Stimulated activated CD4-positive, alpha-beta T cell treated with anti-CD3 and anti-CD28 coated beads, Interleukin-4, amount 100 ng/mL, for 24 hours (primary cell): ENCODE data around the gene NCOA7.
"Not testable (repeated sequence)": the region's sequence is repeated elsewhere in the genome, so short reads cannot be mapped to it uniquely, and the experiment has no call there.

ENCODE experiments used
- DNase-seq: peaks from one replicate; pipeline ENCODE4 v3.0.0-alpha.2; 2020

NCOA7 gene

DNA sequence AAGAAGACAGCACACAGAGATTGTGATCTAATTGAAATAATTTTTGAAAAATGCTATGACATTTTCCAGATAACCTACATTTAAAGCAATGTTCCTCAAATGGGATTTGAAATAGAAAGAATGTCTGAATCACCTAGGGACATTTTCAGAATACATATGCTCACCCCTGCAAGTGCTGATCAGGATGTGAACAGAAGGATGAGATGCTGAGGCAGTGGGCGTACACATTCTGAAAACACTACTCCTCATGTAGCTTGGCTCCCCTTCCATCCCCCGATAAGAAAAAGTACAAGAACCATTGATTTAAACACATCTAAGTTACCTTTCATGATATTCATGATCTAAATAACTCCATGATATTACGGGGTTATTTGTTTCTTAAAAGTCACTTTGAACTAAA is 136.0 kb downstream of the NCOA7 start:
- no peak for DNase-seq

DNA sequence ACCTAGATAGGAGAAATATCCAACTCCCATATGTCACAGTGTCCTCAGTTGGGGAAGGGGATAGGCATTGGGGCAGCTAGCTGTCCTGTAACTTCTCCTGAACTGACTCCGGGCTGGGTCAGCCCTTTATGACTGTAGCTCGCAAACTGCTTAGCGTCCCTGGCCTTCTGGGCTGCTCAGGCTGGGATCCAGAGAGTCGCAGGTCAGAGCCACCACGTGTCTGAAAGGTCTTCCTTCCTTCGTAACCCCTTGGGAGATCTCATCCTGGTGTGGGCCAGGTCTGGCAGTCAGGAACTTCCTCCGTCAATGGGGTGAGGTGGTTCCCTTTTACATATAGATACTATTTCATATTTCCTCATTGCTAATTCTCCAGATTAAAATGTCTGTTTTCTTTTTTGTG is 137.0 kb downstream of the NCOA7 start:
- DNase-seq: no peak

DNA sequence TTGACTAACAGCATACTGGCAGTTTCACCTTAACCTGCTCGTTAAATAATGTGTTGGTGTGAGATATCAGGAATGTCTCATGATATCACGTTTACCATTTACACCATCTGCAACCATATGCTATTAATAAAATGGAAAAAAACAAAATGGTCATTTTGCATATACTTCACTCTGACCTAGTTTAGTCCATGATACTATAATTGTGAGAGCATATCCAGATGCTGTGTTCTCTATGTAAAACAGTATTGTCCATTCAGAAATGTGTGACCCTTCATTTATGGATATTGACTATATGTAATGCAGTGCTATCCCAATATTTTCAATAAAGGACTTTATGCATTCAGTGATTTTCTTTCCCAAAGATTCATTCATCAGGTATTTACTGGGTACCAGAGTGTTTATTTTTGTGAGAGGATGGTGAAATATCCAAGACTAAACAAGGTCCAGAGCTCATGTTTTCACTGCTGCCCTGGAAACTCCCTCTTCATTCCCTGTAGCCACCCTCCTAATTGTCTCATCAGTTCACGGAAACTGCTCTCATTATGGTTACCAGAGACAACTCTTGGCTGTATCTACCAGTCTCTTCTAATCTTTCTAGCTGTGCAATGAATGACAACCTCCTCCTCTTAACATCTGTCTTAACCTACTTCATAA is 140.1 kb downstream of the NCOA7 start:
- no peak for DNase-seq

DNA sequence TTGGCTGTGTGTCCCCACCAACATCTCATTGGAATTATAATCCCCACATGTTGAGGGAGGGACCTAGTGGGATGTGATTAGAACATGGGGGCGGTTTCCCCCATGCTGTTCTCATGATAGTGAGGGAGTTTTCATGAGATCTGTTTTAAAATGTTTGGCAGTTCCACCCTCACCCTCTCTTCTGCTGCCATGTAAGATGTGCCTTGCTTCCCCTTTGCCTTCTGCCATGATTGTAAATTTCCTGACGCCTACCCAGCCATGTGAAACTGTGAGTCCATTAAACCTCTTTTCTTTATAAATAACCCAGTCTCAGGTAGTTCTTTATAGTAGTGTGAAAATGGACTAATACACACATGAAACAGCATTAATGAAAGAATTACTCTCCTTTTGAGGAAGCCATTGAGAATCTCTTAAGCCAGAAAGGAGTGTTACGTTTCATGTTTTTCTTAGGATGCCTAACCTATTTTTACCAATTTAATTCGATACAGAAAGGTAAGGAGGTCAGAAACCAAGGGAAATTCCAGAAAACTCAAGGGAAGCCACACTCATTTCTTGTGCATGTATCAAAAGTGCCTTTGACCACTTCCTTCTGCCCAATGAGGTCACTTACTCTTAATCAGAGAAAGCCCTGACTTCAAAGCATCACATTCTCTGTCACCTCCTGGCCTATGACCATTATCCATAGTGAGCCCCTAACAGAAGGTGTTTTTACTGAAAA is 141.1 kb downstream of the NCOA7 start:
- DNase-seq: no peak

DNA sequence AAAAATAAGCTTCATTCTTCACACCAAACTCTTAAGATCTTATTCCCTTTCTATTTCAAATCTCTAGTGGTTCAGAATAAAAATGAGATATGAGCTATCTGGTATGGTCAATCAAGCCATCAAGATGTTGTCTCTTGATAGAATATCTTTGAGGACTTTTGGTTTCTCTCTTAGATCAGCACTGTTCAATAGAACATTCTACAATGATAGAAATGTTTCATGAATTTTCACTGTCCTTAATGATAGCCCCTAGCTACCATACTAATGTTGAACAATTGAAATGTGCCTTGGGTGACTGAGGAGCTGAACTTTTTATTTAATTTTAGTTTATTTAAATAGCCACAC is 141.7 kb downstream of the NCOA7 start:
- DNase-seq: no peak

GRCh38 chr6:125935520-125935919 is 144.8 kb downstream of the NCOA7 start:
- not testable (repeated sequence) for DNase-seq

DNA sequence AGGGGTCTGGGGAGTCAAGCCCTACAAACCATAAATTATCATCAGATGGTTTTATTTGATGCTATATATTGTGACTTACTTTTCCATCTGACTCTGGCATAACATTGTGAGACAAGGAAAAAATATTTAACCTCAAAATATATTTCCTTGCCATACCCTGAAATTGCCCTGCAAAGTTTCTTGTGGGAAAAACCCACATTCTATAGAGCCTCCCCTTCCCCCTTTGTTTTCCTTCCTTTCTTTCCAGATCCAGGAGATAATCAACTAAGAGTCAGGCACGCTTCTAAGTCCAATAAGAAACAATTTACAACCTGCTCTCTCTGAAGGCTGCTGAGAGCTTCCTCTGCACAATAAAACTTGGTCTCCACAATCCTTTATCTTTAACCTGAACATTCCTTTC is 148.3 kb downstream of the NCOA7 start:
- no peak for DNase-seq

- no peak for DNase-seq
These were observed 149.0 kb downstream of the NCOA7 start for GRCh38 chr6:125939791-125940190.

DNA sequence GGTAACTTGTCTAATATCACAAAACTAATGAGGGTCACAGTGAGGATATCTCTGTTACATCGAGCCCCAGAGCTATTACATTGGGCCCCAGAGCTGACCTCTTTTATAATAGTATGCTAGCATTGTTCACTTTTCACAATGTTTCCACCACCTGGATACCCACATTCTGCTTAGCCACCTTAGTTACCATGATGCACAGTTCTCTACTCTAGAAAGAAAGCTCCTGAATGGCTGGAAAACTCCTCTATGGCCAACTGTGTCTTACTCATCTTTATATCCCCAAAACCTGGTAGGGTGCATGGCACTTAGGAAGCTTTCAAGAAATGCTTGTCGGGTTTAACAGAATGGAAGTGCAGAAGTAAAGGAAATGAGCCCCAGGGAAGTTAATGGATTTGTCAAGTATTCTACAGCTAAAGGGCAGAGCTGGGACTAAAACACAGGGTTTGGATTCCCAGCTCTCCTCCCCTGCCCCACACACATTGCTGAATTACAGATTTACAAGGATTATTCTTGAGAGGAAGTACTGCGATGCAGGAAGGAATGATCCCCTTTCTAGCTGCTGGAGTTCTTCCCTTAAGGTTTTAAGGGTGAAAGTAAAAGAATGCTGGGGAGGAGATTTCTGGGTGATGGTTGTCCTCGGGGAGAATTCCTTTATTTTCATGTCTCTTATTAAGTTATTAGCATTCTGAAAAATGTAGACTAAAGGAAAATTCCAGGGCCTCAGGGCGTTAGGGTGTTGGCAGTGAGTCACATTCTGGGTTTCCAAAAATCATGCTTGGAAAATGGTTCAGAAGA is 149.7 kb downstream of the NCOA7 start:
- no peak for DNase-seq

- DNase-seq: no peak
These were observed 152.1 kb downstream of the NCOA7 start for GRCh38 chr6:125942672-125943527.

GRCh38 chr6:125943528-125944433 is 153.0 kb downstream of the NCOA7 start:
- no peak for DNase-seq

DNA sequence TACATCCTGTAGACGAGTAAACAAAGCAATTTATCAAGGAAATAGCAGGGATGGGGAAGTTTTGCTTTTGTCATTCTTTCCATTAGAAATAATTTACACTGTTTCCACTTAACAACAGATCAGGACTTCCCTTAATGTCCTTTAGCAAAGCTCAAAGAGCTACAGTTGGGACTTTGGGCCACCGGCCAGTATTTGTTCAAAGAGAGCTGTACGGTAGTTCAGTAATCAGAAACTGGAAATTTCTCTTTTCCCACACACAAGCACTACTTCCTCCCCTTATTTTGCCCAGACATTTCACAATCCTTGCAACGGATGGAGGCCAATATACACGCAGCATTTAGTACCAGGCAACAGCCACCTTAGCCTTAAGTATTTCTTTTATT is 153.7 kb downstream of the NCOA7 start:
- DNase-seq: no peak

- DNase-seq: no peak
These were observed 154.1 kb downstream of the NCOA7 start for GRCh38 chr6:125944896-125945295.

DNA sequence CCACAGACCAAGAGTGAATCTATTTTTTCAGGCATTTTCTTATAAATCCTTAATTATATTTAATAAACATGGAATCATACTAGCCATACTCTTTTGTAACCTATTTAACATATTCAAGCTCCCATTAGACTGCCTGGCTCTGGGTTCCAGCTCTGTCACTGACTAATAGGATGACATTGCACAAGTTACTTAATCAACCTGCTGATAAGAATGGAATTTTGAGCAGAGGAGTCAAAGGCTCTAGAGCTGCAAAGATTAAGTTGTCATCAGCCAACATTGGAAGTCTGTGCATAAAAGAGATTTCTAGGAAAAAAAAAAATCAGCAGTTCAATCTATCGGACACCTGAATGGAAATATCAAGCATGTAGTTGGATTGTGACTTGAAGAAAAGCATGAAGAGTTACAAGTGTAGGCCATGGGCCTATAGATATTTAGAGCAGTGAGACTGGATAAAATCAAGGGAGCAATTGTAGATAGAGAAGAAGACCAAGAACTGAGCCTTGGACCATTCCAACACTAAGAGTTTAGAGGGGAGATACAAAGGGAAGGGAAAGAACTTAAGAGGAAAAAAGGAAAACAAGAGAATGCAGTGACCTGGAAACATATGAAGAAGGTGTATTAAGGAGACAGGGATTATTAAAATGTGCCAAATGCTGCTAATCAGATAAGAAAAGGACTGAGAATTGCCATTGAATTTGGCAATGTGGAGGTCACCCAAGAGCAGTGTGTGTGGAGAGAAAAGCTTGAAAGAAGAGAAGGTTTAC is 154.8 kb downstream of the NCOA7 start:
- DNase-seq: no peak

DNA sequence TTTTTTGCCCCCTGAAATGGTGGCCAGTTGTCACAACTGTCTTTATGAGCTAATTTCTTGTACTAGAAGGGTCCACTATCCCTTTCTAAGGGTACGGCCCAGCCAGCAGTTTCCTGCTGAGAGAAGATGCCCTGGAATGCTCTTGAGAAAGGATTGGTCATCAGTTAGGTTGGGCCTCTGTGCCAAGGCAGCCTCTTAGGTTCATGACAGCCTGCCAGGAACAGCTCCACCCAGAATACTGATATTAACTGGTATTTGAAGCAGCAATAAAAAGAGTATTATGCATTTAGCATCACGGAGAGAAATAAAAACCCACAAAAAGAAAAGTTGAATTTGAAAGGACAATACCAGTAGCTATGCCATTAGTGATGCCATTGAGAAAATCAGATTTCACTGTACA is 156.9 kb downstream of the NCOA7 start:
- DNase-seq: no peak

- no peak for DNase-seq
These were observed 157.7 kb downstream of the NCOA7 start for GRCh38 chr6:125948455-125948854.

DNA sequence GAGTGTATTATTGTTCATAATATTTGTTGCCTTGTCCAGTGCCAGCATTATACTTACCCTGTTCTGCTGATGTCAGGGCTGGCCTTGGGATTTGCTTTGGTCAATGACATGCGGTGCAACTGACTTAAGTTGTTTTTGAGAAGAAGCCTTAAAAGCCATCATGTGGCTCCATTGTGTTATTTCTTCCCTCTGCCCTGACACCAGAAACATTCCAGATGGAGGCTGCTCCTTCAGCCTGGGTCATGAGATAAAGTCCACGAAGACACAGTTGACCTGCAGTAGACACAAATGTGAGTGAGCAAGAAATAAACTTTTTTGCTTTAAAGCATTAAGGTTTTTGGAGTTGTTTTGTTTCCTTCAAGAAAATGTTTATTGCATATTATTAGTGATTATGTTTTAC is 158.3 kb downstream of the NCOA7 start:
- no peak for DNase-seq

- DNase-seq: no peak
These were observed 159.5 kb downstream of the NCOA7 start for GRCh38 chr6:125950293-125950692.

DNA sequence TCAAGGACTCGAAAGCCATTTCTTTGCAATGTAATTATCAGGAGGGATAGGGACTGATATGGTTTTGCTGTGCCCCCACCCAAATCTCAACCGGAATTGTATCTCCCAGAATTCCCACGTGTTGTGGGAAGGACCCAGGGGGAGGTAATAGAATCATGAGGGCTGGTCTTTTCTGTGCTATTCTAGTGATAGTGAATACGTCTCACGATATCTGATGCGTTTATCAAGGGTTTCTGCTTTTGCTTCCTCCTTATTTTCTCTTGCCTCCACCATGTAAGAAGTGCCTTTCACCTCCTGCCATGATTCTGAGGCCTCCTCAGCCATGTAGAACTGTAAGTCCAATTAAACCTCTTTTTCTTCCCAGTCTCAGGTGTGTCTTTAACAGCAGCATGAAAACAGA is 160.0 kb downstream of the NCOA7 start:
- not testable (repeated sequence) for DNase-seq

DNA sequence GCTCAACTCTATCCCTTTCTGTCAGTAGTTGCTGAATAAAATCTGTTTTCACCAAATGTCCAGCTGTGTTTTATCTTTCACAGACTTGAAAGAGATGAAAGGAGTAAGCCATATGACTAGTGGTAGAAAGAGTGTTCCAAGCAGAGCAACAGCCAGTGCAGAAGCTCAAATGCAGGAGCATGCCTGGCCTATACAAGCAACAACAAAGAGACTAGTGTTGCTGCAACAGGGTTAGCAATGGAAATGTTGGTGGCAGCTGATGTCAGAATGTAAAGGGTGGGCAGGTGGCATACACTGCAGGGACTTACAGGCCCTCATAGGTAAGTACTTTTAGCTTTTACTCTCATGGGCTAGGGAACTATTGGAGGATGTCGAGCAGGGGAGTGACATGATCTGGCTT is 160.6 kb downstream of the NCOA7 start:
- DNase-seq: no peak

GRCh38 chr6:125952764-125953501 is 162.2 kb downstream of the NCOA7 start:
- DNase-seq: peak; percentile 23
